Mesendoderm (in vitro differentiated cells): ENCODE data around the gene RNU1-3.
"Not testable (repeated sequence)": the region's sequence is repeated elsewhere in the genome, so short reads cannot be mapped to it uniquely, and the experiment has no call there.

ENCODE experiments used
- DNase-seq: peaks from one replicate; pipeline ENCODE4 v3.0.0; 2013
- H2AK5ac ChIP-seq: 2 replicates; pipeline ENCODE4 v1.6.1; 2013; ENCODE audit warnings: low read length, inconsistent platforms
- H2BK120ac ChIP-seq: 2 replicates; pipeline ENCODE4 v1.6.1; 2013; ENCODE audit warnings: low read depth, mild to moderate bottlenecking, low read length, moderate library complexity, mixed read lengths
- H2BK15ac ChIP-seq: replicated peaks from 2 replicates; pipeline ENCODE4 v1.6.1; 2013; ENCODE audit warnings: low read depth, mild to moderate bottlenecking, moderate library complexity
- H2BK5ac ChIP-seq: 2 replicates; pipeline ENCODE4 v1.6.1; 2013; ENCODE audit warnings: low read length, inconsistent platforms
- H3K18ac ChIP-seq: 2 replicates; pipeline ENCODE4 v1.6.1; 2013; ENCODE audit warnings: mild to moderate bottlenecking, low read length, mixed read lengths
- H3K23ac ChIP-seq: one replicate; pipeline ENCODE4 v1.6.1; 2013; ENCODE audit warnings: low read length
- H3K27ac ChIP-seq: 2 replicates; pipeline ENCODE4 v1.5.1; 2013; ENCODE audit warnings: low read depth, mild to moderate bottlenecking, inconsistent platforms, low read length, moderate library complexity
- H3K27me3 ChIP-seq: 2 replicates; pipeline ENCODE4 v1.6.1; 2013; ENCODE audit warnings: low read length, control low read depth, mild to moderate bottlenecking, inconsistent platforms; ENCODE audit not compliant: insufficient read depth, poor library complexity
- H3K36me3 ChIP-seq: 2 replicates; pipeline ENCODE4 v1.6.1; 2013; ENCODE audit warnings: low read length, inconsistent platforms; ENCODE audit not compliant: control insufficient read depth, insufficient read depth
- H3K4ac ChIP-seq: one replicate; pipeline ENCODE4 v1.6.1; 2013; ENCODE audit warnings: low read depth, mild to moderate bottlenecking, low read length, moderate library complexity
- H3K4me1 ChIP-seq: 2 replicates; pipeline ENCODE4 v1.6.1; 2013; ENCODE audit warnings: low read depth, low read length, inconsistent platforms; ENCODE audit not compliant: control insufficient read depth
- H3K4me2 ChIP-seq: 2 replicates; pipeline ENCODE4 v1.6.1; 2013; ENCODE audit warnings: low read length
- H3K4me3 ChIP-seq: 2 replicates; pipeline ENCODE4 v1.5.1; 2013; ENCODE audit warnings: mild to moderate bottlenecking, low read length
- H3K56ac ChIP-seq: one replicate; pipeline ENCODE4 v1.6.1; 2013; ENCODE audit warnings: low read length
- H3K79me1 ChIP-seq: 2 replicates; pipeline ENCODE4 v1.6.1; 2013; ENCODE audit warnings: low read length, inconsistent platforms
- H3K79me2 ChIP-seq: 2 replicates; pipeline ENCODE4 v1.6.1; 2013; ENCODE audit warnings: mild to moderate bottlenecking, low read length; ENCODE audit not compliant: control insufficient read depth, insufficient read depth
- H3K9ac ChIP-seq: 2 replicates; pipeline ENCODE4 v1.6.1; 2013; ENCODE audit warnings: low read length, inconsistent platforms
- H4K5ac ChIP-seq: one replicate; pipeline ENCODE4 v1.6.1; 2013; ENCODE audit warnings: low read length
- H4K8ac ChIP-seq: one replicate; pipeline ENCODE4 v1.6.1; 2013; ENCODE audit warnings: low read depth, mild to moderate bottlenecking, control low read depth, low read length, moderate library complexity
- WGBS: extraction: QIAGEN DNeasy Blood & Tissue Kit; methylation state at CpG from one replicate; pipeline ENCODE4 v1.1.7; 2013; ENCODE audit warnings: low lambda C conversion rate, missing lambda C conversion rate; ENCODE audit not compliant: insufficient coverage; ENCODE audit errors: extremely low coverage; 5-methylcytosine and 5-hydroxymethylcytosine counted together

RNU1-3 gene

GRCh38 chr1:16677552-16678431 is 11.0 kb upstream of the RNU1-3 start:
- WGBS, result no CpG with 5 or more reads among the region's 34 CpGs
- Histone ChIP-seq H3K18ac (no peak overlapping the region), H3K4me2 (no peak overlapping the region), H3K23ac (no peak overlapping the region), H3K79me1 (no peaks in the 10 kb centered on the region), H3K56ac (no peak overlapping the region), H3K27me3 (no peaks in the 10 kb centered on the region), H3K79me2 (no peaks in the 10 kb centered on the region), H3K4me3 (no peak overlapping the region), H2AK5ac (no peak overlapping the region), H3K9ac (no peak overlapping the region), H2BK15ac (no peak overlapping the region), H2BK5ac (no peak overlapping the region), H2BK120ac (no peak overlapping the region), H4K8ac (no peak overlapping the region), H3K36me3 (no peaks in the 10 kb centered on the region), H3K4ac (no peak overlapping the region), H4K5ac (no peak overlapping the region), H3K4me1 (no peaks in the 10 kb centered on the region), H3K27ac (no peak overlapping the region)
- DNase-seq, result peak; percentile 86

GRCh38 chr1:16676661-16677523 is 10.1 kb upstream of the RNU1-3 start:
- not testable (repeated sequence) for H3K4ac ChIP-seq, H2BK15ac ChIP-seq, H3K27me3 ChIP-seq, H2AK5ac ChIP-seq, H2BK120ac ChIP-seq, H3K4me3 ChIP-seq, H3K27ac ChIP-seq, H3K4me1 ChIP-seq, H3K36me3 ChIP-seq, H3K56ac ChIP-seq, H3K4me2 ChIP-seq, H3K18ac ChIP-seq, H4K8ac ChIP-seq, H2BK5ac ChIP-seq, H4K5ac ChIP-seq, H3K79me2 ChIP-seq, H3K79me1 ChIP-seq, H3K9ac ChIP-seq, H3K23ac ChIP-seq
- no CpG with 5 or more reads among the region's 22 CpGs for WGBS
- DNase-seq, result peak; percentile 47

GRCh38 chr1:16675118-16675510 is 8.4 kb upstream of the RNU1-3 start:
- not testable (repeated sequence) for H3K4me1 ChIP-seq, H3K27ac ChIP-seq, H2BK5ac ChIP-seq, DNase-seq, H2BK120ac ChIP-seq, H3K36me3 ChIP-seq, H3K18ac ChIP-seq, H3K9ac ChIP-seq, H3K4ac ChIP-seq, H3K23ac ChIP-seq, H4K5ac ChIP-seq, H2BK15ac ChIP-seq, H3K79me2 ChIP-seq, H3K4me2 ChIP-seq, H3K79me1 ChIP-seq, H4K8ac ChIP-seq, H3K27me3 ChIP-seq, H2AK5ac ChIP-seq, H3K4me3 ChIP-seq, H3K56ac ChIP-seq
- no CpG with 5 or more reads among the region's 2 CpGs for WGBS

GRCh38 chr1:16673976-16674375 is 7.2 kb upstream of the RNU1-3 start:
- no CpG with 5 or more reads among the region's 5 CpGs for WGBS
- H3K4me1 ChIP-seq, H3K18ac ChIP-seq, H2AK5ac ChIP-seq, H3K4ac ChIP-seq, H4K5ac ChIP-seq, H2BK5ac ChIP-seq, H3K36me3 ChIP-seq, H3K9ac ChIP-seq, H3K4me3 ChIP-seq, H3K56ac ChIP-seq, H2BK120ac ChIP-seq, H2BK15ac ChIP-seq, H3K23ac ChIP-seq, H3K4me2 ChIP-seq, H3K79me2 ChIP-seq, H4K8ac ChIP-seq, H3K27me3 ChIP-seq, H3K79me1 ChIP-seq, DNase-seq, H3K27ac ChIP-seq: not testable (repeated sequence)

GRCh38 chr1:16665836-16666235 is 912 bp downstream of the RNU1-3 start:
- not testable (repeated sequence) for H3K27me3 ChIP-seq, H3K79me1 ChIP-seq, H3K36me3 ChIP-seq, H4K5ac ChIP-seq, H3K9ac ChIP-seq, DNase-seq, H3K79me2 ChIP-seq, H3K4me2 ChIP-seq, H3K4ac ChIP-seq, H2BK120ac ChIP-seq, H2AK5ac ChIP-seq, H3K4me3 ChIP-seq, H3K4me1 ChIP-seq, H3K56ac ChIP-seq, H4K8ac ChIP-seq, H3K18ac ChIP-seq, H2BK15ac ChIP-seq, H2BK5ac ChIP-seq, H3K27ac ChIP-seq, H3K23ac ChIP-seq
- WGBS, result no CpG with 5 or more reads among the region's 11 CpGs
